Activated T-cell treated with anti-CD3 and anti-CD28 coated beads for 1 hour (primary cell): ENCODE results near the gene ABHD17B.
"Not testable (repeated sequence)": the region's sequence is repeated elsewhere in the genome, so short reads cannot be mapped to it uniquely, and the experiment has no call there.

Experiments used
- DNase-seq: peaks from one replicate; pipeline ENCODE4 v3.0.0-alpha.2; 2020; ENCODE audit warnings: low read depth

ABHD17B gene

DNA sequence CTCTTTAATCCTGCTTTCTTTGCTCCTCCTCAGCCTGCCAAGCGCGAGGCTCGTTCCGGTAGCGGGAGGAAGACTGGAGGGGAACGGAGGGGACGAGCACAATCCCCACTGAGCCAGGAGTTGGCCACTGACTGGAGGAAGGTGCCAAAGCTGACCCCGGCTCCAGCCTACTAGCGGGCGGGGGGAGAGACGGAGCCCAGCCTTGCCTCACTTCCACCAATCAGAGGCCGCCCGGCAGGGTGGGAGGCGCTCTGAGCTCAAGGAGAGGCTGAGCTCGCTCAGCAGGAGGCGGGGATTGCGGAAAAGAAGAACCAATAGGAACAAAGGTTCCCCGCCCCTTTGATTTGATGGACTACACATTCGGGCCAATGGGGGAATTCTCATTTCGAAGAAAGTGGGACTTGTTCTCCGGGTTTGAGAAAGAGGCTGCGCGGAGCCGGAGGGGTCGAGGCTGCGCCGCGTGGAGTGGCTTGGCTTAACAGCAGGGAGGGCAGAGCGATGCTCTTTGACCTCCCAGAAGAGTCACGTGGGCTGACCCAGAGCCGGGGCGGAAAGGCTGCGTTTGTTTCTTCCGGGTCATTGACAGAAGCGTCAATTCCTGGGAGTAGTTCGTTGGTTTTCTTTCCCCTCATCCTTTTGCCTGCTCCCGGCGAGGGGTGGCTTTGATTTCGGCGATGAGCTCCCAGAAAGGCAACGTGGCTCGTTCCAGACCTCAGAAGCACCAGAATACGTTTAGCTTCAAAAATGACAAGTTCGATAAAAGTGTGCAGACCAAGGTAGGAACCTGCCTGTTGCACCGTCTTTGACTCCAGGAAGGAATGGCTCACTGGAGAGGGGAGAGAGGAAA, at the start of gene ABHD17B, which contains the start of gene C9orf85:
Gene ABHD17B (minus strand): TSS at position 133 of the 847 bp plus-strand sequence. CDS start 36,113 bp downstream, outside the sequence.
Gene C9orf85 (plus strand): TSS at position 579 of the 847 bp plus-strand sequence. CDS start 96 bp downstream, at position 675.
- DNase-seq, result peak; percentile 95

DNA sequence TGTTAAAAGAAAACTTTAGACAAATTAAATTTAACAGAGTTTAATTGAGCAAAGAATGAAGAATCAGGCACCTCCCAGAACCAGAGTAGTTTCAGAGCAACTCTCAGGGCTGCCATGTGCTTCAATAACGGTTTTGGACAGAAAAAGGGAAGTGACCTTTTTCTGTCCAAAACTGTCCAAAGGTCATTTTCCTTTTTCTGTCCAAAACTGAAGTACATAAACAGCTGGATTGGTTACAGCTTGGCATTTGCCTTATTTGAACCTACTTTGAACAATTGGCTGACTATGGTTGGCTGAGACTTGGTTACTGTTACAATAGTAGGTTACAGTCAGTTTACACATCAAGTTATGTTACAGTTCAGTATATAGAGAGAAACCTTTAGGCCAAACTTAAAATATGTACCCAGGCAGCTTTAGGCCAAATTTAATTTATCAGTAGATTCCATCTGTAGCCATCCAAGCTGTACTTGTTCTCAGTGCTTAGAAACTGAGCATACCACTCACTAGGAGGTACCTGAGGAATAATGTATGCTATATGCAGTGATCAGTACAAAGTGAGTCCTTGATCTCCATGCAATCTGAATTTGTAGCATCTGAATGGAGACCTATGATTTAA, 44.4 kb upstream of the ABHD17B start:
- no peak for DNase-seq

DNA sequence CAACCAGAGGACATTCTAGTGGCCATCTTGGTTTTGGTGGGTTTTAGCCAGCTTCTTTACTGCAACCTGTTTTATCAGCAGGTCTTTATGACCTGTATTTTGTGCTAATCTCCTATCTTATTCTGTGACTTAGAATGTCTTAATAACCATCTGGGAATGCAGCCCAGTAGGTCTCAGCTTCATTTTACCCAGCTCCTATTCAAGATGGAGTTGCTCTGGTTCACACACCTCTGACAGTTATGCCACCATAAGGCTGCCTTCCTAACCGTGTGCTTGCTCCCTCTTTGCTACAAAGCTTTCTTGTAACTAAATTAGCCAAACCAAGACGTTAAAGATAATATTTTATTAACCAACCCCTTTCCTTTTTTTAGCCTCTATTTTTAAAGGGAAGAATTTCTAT, 43.7 kb upstream of the ABHD17B start:
- DNase-seq, result not testable (repeated sequence)

DNA sequence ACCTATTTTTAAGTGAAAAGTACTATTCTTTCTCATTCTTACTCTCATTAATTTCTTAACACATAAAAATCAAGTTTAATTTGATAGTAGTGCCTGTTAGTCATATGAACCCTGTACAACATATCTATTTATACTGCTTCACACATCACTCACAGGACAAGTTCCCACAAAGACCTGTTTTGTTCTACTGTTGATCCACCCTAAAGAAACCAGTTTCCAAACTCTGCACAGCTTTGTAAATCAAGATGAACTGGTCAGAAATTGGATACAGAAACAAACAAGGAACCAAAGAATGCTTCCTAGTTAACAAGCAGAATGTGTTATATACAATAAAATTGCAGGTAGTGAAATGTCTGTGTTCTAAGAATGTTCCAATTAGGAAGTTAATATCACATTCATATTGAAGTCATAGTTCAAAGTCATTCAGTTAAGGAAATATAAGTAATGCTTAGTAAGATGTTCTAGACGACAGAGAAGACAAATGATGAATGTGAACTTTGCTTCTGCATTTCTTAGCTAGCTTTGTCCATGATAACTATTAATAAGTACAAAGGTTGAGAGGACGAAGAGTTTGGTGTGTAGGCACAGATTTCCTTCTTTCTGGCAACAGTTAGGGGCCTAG, 33.9 kb upstream of the ABHD17B start:
- no peak for DNase-seq

DNA sequence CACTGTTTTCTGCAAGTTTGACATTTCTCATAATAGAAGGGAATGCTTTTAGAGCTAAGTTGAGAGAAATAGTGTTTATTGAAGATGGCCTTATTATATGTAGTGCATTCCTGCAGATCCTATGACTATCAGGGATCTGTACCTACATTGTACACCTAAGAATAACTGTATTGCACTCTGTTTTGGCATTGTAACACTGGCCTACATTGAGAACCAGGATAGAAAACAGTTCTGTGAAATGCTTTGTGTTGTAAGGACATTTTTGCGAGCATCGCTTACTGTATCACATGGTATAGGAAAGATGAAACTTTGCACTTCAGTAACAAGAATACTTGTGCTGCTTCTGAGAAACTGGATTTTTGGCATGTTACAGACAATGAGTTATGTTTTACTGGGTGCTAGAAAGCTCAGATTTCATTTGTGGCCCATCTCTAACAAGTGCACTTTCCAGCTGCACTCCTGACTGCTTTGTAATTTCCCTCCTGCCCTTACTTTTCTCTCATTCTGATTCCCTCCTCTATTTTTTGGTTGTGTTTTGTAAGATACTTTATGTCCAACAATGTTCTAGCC, 31.1 kb upstream of the ABHD17B start:
- DNase-seq, result no peak

DNA sequence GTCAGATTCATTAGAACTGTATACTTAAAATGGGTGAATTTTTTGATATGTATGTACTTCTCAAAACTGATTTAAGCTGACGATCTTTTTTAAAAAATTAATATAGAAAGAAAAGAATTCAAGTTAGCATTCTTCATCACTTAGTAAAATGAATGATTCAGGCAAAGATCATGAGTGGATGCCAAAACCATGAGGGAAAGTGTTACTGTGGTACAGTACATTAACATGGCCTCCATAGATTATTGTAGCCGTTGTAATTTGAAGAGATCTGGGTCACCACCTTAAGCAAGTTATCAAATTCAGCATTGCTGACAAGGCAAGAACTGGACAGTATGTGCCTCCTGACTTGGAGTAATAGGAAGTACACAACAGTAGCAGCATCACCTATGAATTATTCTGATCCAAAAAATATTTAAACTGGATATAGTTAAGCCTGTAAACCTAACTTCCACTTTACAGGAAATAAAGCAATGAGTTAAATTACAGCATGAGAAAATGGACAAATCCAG, 30.1 kb upstream of the ABHD17B start:
- no peak for DNase-seq

DNA sequence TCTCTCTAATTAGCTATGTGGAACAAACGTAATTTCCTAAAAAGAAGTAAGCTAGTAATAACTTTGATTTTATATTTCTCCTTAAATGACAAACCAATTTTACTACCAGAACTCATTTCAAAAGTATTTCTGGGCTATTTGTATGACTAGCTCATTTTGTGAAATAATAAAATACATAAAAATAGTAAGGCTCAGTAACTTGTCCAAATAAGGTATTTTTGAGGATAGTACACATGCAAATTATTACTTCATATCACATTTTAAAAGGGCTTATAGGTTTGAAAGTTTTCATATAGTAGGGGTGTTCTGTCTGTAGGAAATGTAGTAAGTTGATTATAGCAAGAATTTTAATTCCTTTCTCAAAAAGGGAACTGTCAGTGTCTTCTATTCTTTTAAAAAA, 26.9 kb upstream of the ABHD17B start:
- DNase-seq, result no peak

DNA sequence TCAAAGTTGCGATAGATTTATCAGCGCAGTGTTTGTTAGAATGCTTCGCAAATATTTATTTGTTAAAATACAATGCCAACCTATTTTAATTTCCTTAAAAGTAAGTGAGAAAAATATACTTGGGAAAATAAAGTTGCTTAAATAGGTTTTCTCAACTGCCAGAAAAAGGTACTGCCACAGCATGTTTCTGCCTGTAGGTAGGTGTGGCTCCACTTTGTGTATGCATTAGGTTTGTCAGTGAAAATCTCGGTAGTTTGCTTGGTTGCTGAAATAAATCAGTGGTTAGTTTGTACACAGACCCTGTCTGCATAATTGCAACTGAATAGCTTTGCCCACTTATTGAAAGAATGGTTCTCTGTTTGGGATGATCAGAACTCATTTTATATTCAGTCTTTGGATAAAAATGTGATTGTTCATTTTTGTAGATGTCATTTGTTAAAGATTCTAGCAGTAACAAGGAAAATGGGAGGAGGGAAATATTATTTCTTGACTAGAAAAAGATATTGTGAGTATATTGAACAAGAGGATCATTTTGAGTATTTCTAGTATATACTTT, 26.2 kb upstream of the ABHD17B start:
- no peak for DNase-seq

DNA sequence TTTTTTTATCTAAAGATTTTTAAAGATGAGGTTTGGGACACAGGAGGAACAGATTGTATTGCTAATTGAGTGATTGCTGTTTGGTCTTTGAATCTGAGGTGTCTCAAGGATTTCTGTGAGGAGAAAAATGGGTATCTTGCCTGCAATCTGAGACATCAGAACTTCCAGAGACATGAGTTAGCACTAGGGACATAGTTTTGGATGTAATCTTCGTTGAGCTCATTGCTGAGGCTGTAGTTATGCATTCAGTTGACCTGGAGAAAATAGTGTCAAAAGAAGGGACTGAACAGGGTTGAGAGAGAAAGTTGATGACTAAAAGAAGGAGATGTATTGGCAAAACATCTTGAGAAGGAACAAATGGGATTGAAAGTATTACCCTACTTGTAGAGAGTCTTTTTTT, 25.1 kb upstream of the ABHD17B start:
- DNase-seq, result no peak

DNA sequence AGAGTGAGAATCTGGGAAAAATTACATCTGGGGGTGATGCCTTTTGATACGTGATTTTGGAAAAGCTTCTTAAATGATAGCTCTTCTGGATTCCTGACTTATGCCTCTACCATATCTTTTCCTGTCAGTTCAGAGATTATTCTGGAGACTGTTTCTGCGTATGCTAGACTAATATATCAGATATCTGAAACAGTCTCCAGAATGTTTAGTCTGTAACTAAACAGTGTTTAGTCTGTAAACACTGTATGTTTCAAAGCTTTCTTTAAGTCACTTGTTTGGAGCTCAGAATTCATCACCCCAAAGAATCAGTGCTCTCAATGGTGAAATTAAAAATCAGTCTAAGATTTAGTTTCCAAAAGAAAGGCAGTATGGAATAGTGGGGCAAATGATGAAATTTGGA, 20.2 kb upstream of the ABHD17B start:
- no peak for DNase-seq

DNA sequence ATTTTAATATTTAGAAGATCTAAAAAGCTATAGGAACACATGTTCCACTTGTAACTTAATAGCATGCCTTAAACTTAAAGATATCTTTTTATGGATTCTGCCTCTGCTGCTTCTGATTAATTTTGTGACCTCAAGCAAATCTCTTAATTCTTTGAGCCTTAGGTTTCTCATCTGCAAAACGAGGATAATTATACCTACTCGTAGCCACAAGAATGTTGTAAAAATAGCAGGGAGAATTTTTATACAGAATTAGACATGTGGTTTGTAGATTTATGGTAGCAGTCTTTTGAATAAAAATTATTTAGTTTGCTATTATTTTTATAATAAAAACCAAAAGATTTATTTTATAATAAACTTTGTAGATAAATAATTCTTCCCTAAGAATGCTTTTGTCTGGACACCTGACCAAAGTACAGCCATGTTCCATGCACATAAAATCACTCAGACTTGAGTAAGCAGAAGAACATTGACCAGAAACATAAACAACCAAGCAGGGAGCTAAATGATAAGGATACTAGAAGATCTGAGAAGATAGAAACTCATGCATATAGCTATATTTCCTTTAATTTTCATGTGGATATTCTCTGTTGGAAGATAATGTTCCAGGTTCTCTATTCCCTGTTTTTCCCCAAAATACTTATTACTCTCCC, 18.9 kb upstream of the ABHD17B start:
- DNase-seq, result no peak

DNA sequence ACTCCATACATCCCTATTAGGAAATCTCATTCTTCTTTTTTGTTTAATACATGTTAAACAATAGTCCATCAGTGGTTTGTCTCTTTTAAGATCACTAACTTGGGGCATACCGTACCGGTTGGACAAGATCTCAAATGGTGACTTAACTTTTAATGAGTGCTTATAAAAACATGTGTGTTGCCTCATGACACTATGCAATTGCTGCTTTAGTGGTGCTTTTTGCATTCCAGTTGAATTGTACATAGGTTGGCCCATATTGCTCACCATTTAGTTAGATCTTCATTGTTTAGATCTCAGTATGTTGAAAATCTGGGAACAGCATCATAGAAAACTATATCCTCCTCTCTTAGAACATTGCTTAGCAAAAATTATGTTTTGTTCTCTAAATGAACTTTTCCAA, 18.2 kb upstream of the ABHD17B start:
- no peak for DNase-seq

DNA sequence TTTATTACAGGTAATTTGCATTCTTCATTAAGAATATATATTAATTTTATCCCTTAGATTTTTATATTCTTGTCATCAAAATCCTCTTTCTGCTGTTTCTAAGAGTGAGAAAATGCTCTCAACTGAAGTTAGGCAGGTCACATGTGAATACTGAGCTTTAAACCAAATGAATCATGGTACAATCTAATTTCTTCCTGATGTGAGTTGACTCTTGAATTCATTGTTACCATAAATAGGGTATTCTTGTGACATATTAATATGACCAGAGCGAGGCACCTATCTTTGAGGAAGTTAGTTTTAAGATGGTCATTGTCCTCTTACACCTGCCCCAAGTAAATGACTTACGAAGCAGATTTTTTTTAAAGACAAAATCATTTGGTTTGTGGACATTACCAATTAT, 17.8 kb upstream of the ABHD17B start:
- DNase-seq, result no peak

DNA sequence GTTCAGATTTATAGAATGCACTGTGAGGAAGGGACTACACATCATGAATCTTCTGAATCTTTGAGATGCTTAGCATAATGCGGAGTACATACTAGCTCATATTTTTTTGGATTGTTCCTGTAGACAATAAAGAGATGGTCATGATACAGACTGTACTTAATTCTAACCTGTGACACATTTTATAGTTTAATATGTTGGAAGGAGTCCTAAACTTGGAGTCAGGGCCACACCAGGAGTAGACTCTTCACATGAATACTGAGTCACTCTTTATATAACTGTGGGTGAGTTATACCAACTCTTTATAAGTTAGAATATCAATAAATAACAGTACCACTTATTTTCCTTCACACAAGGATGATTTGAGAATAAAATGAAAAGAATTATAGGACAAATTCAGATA, 17.4 kb upstream of the ABHD17B start:
- no peak for DNase-seq

DNA sequence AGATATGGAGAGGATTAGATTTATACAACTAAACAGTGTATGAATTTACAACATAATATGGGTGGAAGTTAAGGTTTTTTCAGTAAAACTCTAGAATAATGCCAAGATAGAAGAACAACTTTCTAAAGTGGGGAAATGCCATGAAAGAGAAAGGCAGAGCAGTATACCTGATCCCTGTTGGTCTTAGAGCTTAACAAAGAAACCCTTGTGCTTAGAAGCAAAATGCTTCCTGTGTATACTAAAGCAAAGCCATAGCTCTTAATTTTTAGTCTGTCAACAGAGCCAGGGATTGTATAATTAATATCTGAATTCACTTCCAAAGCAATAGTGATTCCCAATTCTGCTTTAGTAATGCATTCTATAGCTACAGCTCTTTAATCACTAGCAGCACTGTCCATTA, 14.8 kb upstream of the ABHD17B start:
- no peak for DNase-seq

DNA sequence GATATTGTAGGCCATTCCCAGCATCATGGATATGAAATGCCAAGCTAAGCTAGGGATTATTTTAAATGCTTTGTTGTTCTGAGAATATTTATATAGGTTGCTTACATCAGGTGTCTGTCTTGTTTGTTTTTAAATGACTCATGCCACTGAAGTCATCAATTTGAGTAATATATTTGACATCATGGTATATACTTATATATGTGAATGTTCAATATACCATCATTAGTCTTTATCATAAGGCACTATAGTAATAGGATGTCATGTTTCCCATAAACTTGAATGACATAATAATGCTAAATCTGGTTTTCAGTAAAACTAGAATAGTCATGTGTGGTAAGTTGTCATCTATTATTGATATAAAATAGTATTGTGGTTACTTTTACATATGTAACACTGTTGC, 13.6 kb upstream of the ABHD17B start:
- DNase-seq, result no peak

DNA sequence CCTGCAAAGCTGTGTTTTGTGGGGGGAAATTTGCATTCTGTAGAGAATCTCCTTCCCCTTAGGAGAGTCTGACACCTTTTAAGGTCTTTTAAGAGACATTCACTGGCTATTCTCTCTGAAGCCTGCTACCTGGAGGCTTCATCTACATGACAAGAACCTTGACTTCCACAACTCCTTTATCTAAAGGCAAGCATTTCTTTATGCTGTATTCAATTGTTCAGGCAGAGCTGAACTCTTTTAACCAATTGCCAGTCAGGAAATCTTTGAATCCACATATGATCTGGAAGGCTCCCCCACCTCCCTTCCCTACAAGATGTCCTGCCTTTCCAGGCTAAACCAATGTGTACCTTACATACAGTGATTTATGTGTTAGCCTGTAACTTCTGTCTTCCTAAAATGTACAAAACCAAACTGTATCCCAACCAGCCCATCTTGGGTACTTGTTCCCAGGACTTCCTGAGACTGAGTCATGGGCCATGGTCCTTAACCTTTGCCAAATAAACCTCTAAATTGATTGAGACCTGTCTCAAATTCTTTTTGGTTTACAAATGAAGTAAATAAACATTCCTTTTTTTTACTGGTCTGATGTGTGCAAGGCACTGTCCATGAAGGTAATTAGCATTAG, 10.3 kb upstream of the ABHD17B start:
- no peak for DNase-seq

DNA sequence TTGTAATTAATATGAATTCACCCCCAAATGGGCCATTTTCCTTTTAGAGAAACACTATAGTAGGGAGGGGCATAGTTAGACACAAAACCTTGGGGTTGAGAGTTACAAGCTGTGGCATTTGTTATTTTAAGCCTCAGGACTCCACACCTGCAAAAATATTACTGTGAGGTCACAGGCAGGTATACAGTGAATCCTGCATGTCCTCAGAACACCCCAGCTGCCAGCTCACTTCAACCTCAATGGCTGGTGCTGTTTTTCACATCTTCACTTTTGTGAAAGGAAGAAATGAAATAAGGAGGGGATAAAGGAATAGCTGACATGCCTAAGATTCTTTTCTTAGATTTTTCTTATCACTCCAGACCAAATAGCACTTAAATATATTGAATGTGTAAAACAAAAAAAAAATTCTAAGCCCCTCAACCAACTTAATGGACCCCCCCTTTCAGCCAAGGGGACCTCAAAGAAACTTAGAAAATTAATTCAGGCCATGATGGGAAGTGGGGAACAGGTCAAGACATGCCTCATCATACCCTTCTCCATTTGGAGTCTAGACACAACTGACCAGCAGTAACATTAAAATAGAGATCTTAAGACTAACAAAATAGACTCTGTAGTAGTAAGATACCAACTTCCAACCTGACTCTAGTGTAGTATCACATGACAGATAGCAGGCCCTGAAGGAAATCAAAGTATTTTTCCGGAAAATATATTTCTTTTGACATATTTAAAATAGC, 9.6 kb upstream of the ABHD17B start:
- no peak for DNase-seq

DNA sequence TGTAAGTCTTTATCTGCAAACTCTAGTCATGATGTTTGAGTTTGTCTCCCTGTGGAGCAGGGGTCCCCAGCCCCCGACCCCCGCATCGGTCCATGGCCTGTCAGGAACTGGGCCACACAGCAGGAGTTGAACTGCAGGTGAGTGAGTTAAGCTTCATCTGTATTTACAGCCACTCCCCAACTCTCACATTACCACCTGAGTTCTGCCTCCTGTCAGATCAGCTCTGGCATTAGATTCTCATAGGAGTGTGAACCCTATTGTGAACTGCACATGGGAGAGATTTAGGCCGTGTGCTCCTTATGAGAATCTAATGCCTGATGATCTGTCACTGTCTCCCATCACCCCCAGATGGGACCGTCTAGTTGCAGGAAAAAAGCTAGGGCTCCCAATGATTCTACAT, 7.4 kb upstream of the ABHD17B start:
- no peak for DNase-seq

DNA sequence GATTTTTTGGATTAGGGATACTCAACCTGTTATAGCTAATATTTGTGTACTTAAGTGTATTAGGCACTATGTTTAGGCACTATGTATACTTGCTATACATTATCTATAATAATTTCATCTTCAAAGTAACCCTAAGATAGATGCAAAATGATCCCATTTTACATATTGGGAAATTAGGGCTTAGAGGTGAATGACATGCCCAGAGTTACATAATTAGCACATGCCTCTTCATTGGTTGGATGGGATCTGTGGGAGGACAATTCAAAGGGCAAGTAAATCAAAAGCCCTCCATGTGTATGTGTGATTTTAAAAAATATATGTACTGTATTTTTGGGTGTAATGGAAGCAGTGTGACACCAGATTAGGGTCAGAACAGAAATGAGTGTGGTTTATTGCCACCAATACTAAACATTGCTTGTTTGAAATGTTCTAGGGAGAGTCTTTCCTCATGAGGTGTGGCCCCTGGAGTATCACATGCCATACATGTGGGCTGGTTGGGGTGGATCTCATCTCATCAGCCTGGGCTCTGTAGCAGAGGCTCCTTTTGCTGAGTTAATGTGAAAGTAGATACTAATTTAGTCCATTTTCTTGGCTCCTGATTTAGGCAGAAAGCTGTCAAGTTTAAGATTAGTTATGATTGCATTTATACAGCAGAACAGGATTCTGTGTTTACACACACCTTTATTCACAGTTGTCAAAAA, 6.0 kb upstream of the ABHD17B start:
- no peak for DNase-seq
